AG04450 (cell line): ENCODE data around the gene CEBPG. TPM values are rescaled to one million over a fixed set of nuclear protein-coding genes. Genes with fewer than 3 reads are reported as not detected.

Experiments used
- CTCF ChIA-PET: fragments of 300-600, 350-600 bp; formaldehyde crosslinking; extraction: SDS; loops from one replicate; lab custom pipeline; 2022; ENCODE audit warnings: antibody characterized with exemption, inconsistent platforms; lab: Charles Lee
- POLR2A ChIA-PET: fragments of 350-600 bp; formaldehyde crosslinking; extraction: SDS; loops from one replicate; lab custom pipeline; 2021; ENCODE audit warnings: antibody characterized with exemption, inconsistent platforms; lab: Yijun Ruan, JAX
- DNase-seq: peaks from one replicate; pipeline ENCODE4 v3.0.0-alpha.2; 2011; ENCODE audit warnings: low read depth, low spot score
- H3K27ac ChIP-seq: one replicate; pipeline ENCODE4 v1.5.1; 2012; ENCODE audit warnings: low read depth, low read length, control low read depth
- H3K27me3 ChIP-seq: one replicate; pipeline ENCODE4 v1.6.0; 2012; ENCODE audit warnings: low read length; ENCODE audit not compliant: control insufficient read depth, insufficient read depth
- H3K4me3 ChIP-seq: 2 replicates; pipeline ENCODE4 v1.5.1; 2011; ENCODE audit warnings: mild to moderate bottlenecking, low read depth, low read length, control low read depth
- H3K9me3 ChIP-seq: 2 replicates; pipeline ENCODE4 v1.5.1; 2012; ENCODE audit warnings: low read length; ENCODE audit not compliant: control insufficient read depth, insufficient read depth
- CTCF ChIP-seq: IDR thresholded peaks from 2 replicates; pipeline ENCODE4 v1.5.1; 2011; ENCODE audit warnings: low read depth, low read length, control low read depth, inconsistent platforms
- polyA plus RNA-seq: library from polyadenylated mRNA; depleted of rRNA; stranded (reverse); fragments of >200 nt; gene quantifications from 2 replicates; pipeline ENCODE4 v1.2.3, GENCODE V29; 2011

Gene CEBPG
- polyA plus RNA-seq, 1 experiment: 31.6 TPM

DNA sequence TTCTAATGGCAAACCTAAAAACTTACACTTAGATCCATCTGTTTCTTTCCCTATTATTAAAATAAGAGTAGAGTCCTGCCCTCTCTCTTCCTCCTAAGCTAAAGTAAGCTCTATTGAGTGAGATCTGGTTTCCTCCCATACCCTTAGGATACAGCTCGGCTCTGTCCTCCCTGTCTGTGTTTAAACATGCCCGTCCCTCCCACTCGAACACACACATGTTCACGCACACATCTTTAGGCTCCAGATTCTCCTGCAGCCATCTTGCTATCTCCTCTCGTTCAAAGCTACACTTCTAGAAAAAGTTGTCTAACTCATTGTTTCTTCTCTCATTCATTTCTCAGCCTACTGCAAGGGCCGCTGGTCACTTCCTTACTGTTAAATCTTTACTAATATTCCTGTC is 15.1 kb upstream of the CEBPG start:
- no peak overlapping the region for H3K4me3 ChIP-seq
- POLR2A ChIA-PET: no interaction called here
- no peak overlapping the region for H3K27ac ChIP-seq
- no peak for TF ChIP-seq CTCF
- no peaks in the 10 kb centered on the region for H3K9me3 ChIP-seq
- no peak for DNase-seq
- CTCF ChIA-PET: interaction anchor here (0.6 to 0.7 kb wide), 2 partner anchors 59 to 221 kb away, joined by 3 to 4 read pairs; no protein-coding TSS in a partner anchor
- H3K27me3 ChIP-seq: peaks cover 11% of the 10 kb centered on the region

GRCh38 chr19:33359581-33359980 is 13.9 kb upstream of the CEBPG start:
- Histone ChIP-seq H3K4me3 (no peak overlapping the region), H3K27ac (no peak overlapping the region), H3K9me3 (no peaks in the 10 kb centered on the region), H3K27me3 (peaks cover 21% of the 10 kb centered on the region)
- CTCF ChIA-PET: no interaction called here
- DNase-seq: no peak
- no peak for TF ChIP-seq CTCF
- POLR2A ChIA-PET: no interaction called here

GRCh38 chr19:33362508-33363228 is 10.8 kb upstream of the CEBPG start:
- Histone ChIP-seq H3K27ac (no peak overlapping the region), H3K4me3 (no peak overlapping the region), H3K9me3 (no peaks in the 10 kb centered on the region), H3K27me3 (peaks cover 30% of the 10 kb centered on the region)
- TF ChIP-seq CTCF: no peak
- CTCF ChIA-PET: no interaction called here
- no peak for DNase-seq
- POLR2A ChIA-PET: no interaction called here

GRCh38 chr19:33363476-33363875 is 10.0 kb upstream of the CEBPG start:
- H3K4me3 ChIP-seq: no peak overlapping the region
- no peak overlapping the region for H3K27ac ChIP-seq
- H3K27me3 ChIP-seq: peaks cover 30% of the 10 kb centered on the region
- ChIA-PET POLR2A (interaction anchor here (0.7 kb wide), 1 partner anchor 187 kb away, joined by 3 read pairs; no protein-coding TSS in a partner anchor), CTCF (no interaction called here)
- TF ChIP-seq CTCF: no peak
- no peaks in the 10 kb centered on the region for H3K9me3 ChIP-seq
- no peak for DNase-seq

- no peak for DNase-seq
- Histone ChIP-seq H3K9me3 (no peaks in the 10 kb centered on the region), H3K27ac (no peak overlapping the region), H3K4me3 (no peak overlapping the region), H3K27me3 (peaks cover 30% of the 10 kb centered on the region)
- TF ChIP-seq CTCF: no peak
- ChIA-PET POLR2A (no interaction called here), CTCF (no interaction called here)
Measured at GRCh38 chr19:33365691-33366090, 7.8 kb upstream of the CEBPG start.
